ENCODE measurements around the gene GLRA2.
"Not testable (repeated sequence)": the region's sequence is repeated elsewhere in the genome, so short reads cannot be mapped to it uniquely, and the experiment has no call there.

Gene GLRA2

GRCh38 chrX:14607446-14607985 is 78.2 kb downstream of the GLRA2 start:
- Histone ChIP-seq H3K36me3 (replicated peaks in 1 of 2; ENCODE audit: control insufficient read depth in 2 of 2, insufficient read depth in 2 of 2, low read length in 2 of 2) (no peaks in the 10 kb centered on the region), H3K14ac (ENCODE audit: low read length) (no peak overlapping the region), H3K27ac (replicated peaks; ENCODE audit: low read length) (no peak overlapping the region), H2BK15ac (ENCODE audit: low read length) (no peak overlapping the region), H3K4me1 (ENCODE audit: control insufficient read depth in 2 of 2, insufficient read depth in 1 of 2, low read depth in 1 of 2, low read length in 2 of 2) (no peaks in the 10 kb centered on the region), H4K91ac (ENCODE audit: low read depth, low read length, poor library complexity) (no peak overlapping the region), H2BK5ac (ENCODE audit: low read length) (no peak overlapping the region), H4K8ac (ENCODE audit: low read depth, low read length) (no peak overlapping the region), H3K9me3 (replicated peaks in 1 of 2; ENCODE audit: control insufficient read depth in 2 of 2, insufficient read depth in 1 of 2, low read depth in 1 of 2, low read length in 2 of 2) (no peaks in the 10 kb centered on the region), H3K4me3 (ENCODE audit: low read length in 2 of 2) (no peak overlapping the region), H3K23ac (ENCODE audit: low read depth, low read length, poor library complexity) (no peak overlapping the region), H2AK5ac (ENCODE audit: low read depth, low read length) (no peak overlapping the region), H2BK12ac (ENCODE audit: low read length) (no peak overlapping the region), H3K18ac (ENCODE audit: low read length) (no peak overlapping the region), H2AFZ (ENCODE audit: low read length) (no peak overlapping the region), H3K4ac (ENCODE audit: low read length) (no peak overlapping the region), H3K27me3 (ENCODE audit: control insufficient read depth in 3 of 3, insufficient read depth in 3 of 3, low read depth in 1 of 3, low read length in 3 of 3) (no peaks in the 10 kb centered on the region), H2BK120ac (ENCODE audit: low read depth, low read length) (no peak overlapping the region), H3K79me1 (ENCODE audit: low read depth, low read length) (no peaks in the 10 kb centered on the region), H3K4me2 (ENCODE audit: insufficient read depth, low read length, poor library complexity, severe bottlenecking) (no peak overlapping the region), H3K9ac (ENCODE audit: low read depth, low read length, poor library complexity) (no peak overlapping the region)
- DNase-seq (ENCODE audit: low spot score), result no peak
- no CpG with 5 or more reads among the region's 3 CpGs for WGBS, 2 donors (ENCODE audit: extremely low coverage in 2 of 2, insufficient read length in 2 of 2, insufficient replicate concordance in 1 of 2)

GRCh38 chrX:14612450-14612849 is 83.1 kb downstream of the GLRA2 start:
- not testable (repeated sequence) for H3K14ac ChIP-seq (ENCODE audit: low read length); H3K9me3 ChIP-seq (replicated peaks in 1 of 2; ENCODE audit: control insufficient read depth in 2 of 2, insufficient read depth in 1 of 2, low read depth in 1 of 2, low read length in 2 of 2)
- no CpG with 5 or more reads among the region's 5 CpGs for WGBS, 2 donors (ENCODE audit: extremely low coverage in 2 of 2, insufficient read length in 2 of 2, insufficient replicate concordance in 1 of 2)

GRCh38 chrX:14616301-14616700 is 87.0 kb downstream of the GLRA2 start:
- H3K18ac ChIP-seq (ENCODE audit: low read length), result no peak overlapping the region

More at GRCh38 chrX:14612450-14612849, 83.1 kb downstream of the GLRA2 start:
- not testable (repeated sequence) for H3K23ac ChIP-seq (ENCODE audit: low read depth, low read length, poor library complexity); H2BK120ac ChIP-seq (ENCODE audit: low read depth, low read length); H2AK5ac ChIP-seq (ENCODE audit: low read depth, low read length); H4K91ac ChIP-seq (ENCODE audit: low read depth, low read length, poor library complexity); H3K9ac ChIP-seq (ENCODE audit: low read depth, low read length, poor library complexity); DNase-seq (ENCODE audit: low spot score); H2BK15ac ChIP-seq (ENCODE audit: low read length); H2AFZ ChIP-seq (ENCODE audit: low read length); H4K8ac ChIP-seq (ENCODE audit: low read depth, low read length); H2BK12ac ChIP-seq (ENCODE audit: low read length); H2BK5ac ChIP-seq (ENCODE audit: low read length); H3K4me2 ChIP-seq (ENCODE audit: insufficient read depth, low read length, poor library complexity, severe bottlenecking); H3K27me3 ChIP-seq (ENCODE audit: control insufficient read depth in 3 of 3, insufficient read depth in 3 of 3, low read depth in 1 of 3, low read length in 3 of 3); H3K27ac ChIP-seq (replicated peaks; ENCODE audit: low read length); H3K79me1 ChIP-seq (ENCODE audit: low read depth, low read length); H3K18ac ChIP-seq (ENCODE audit: low read length); H3K4me1 ChIP-seq (ENCODE audit: control insufficient read depth in 2 of 2, insufficient read depth in 1 of 2, low read depth in 1 of 2, low read length in 2 of 2); H3K4ac ChIP-seq (ENCODE audit: low read length); H3K4me3 ChIP-seq (ENCODE audit: low read length in 2 of 2); H3K36me3 ChIP-seq (replicated peaks in 1 of 2; ENCODE audit: control insufficient read depth in 2 of 2, insufficient read depth in 2 of 2, low read length in 2 of 2)

GRCh38 chrX:14616836-14617235 is 87.5 kb downstream of the GLRA2 start:
- Histone ChIP-seq H3K9ac (ENCODE audit: low read depth, low read length, poor library complexity) (no peak overlapping the region), H3K23ac (ENCODE audit: low read depth, low read length, poor library complexity) (no peak overlapping the region), H3K4me2 (ENCODE audit: insufficient read depth, low read length, poor library complexity, severe bottlenecking) (no peak overlapping the region), H2BK120ac (ENCODE audit: low read depth, low read length) (no peak overlapping the region), H2BK12ac (ENCODE audit: low read length) (no peak overlapping the region), H4K8ac (ENCODE audit: low read depth, low read length) (no peak overlapping the region), H4K91ac (ENCODE audit: low read depth, low read length, poor library complexity) (no peak overlapping the region), H3K9me3 (replicated peaks in 1 of 2; ENCODE audit: control insufficient read depth in 2 of 2, insufficient read depth in 1 of 2, low read depth in 1 of 2, low read length in 2 of 2) (no peaks in the 10 kb centered on the region), H2AK5ac (ENCODE audit: low read depth, low read length) (no peak overlapping the region), H3K27ac (replicated peaks; ENCODE audit: low read length) (no peak overlapping the region), H3K18ac (ENCODE audit: low read length) (no peak overlapping the region), H3K14ac (ENCODE audit: low read length) (no peak overlapping the region), H3K79me1 (ENCODE audit: low read depth, low read length) (no peaks in the 10 kb centered on the region), H2AFZ (ENCODE audit: low read length) (no peak overlapping the region), H3K4me1 (ENCODE audit: control insufficient read depth in 2 of 2, insufficient read depth in 1 of 2, low read depth in 1 of 2, low read length in 2 of 2) (no peaks in the 10 kb centered on the region), H2BK5ac (ENCODE audit: low read length) (no peak overlapping the region), H3K27me3 (ENCODE audit: control insufficient read depth in 3 of 3, insufficient read depth in 3 of 3, low read depth in 1 of 3, low read length in 3 of 3) (no peaks in the 10 kb centered on the region), H2BK15ac (ENCODE audit: low read length) (no peak overlapping the region), H3K4me3 (ENCODE audit: low read length in 2 of 2) (no peak overlapping the region), H3K4ac (ENCODE audit: low read length) (no peak overlapping the region), H3K36me3 (replicated peaks in 1 of 2; ENCODE audit: control insufficient read depth in 2 of 2, insufficient read depth in 2 of 2, low read length in 2 of 2) (no peaks in the 10 kb centered on the region)
- WGBS, 2 donors (ENCODE audit: extremely low coverage in 2 of 2, insufficient read length in 2 of 2, insufficient replicate concordance in 1 of 2), result no CpG with 5 or more reads among the region's 4 CpGs
- no peak for DNase-seq (ENCODE audit: low spot score)

More at GRCh38 chrX:14616301-14616700, 87.0 kb downstream of the GLRA2 start:
- Histone ChIP-seq H3K4me2 (ENCODE audit: insufficient read depth, low read length, poor library complexity, severe bottlenecking) (no peak overlapping the region), H3K14ac (ENCODE audit: low read length) (no peak overlapping the region), H2BK120ac (ENCODE audit: low read depth, low read length) (no peak overlapping the region), H4K8ac (ENCODE audit: low read depth, low read length) (no peak overlapping the region), H3K36me3 (replicated peaks in 1 of 2; ENCODE audit: control insufficient read depth in 2 of 2, insufficient read depth in 2 of 2, low read length in 2 of 2) (no peaks in the 10 kb centered on the region), H2AK5ac (ENCODE audit: low read depth, low read length) (no peak overlapping the region), H3K9me3 (replicated peaks in 1 of 2; ENCODE audit: control insufficient read depth in 2 of 2, insufficient read depth in 1 of 2, low read depth in 1 of 2, low read length in 2 of 2) (no peaks in the 10 kb centered on the region), H3K4me3 (ENCODE audit: low read length in 2 of 2) (no peak overlapping the region), H2BK15ac (ENCODE audit: low read length) (no peak overlapping the region), H4K91ac (ENCODE audit: low read depth, low read length, poor library complexity) (no peak overlapping the region), H3K27me3 (ENCODE audit: control insufficient read depth in 3 of 3, insufficient read depth in 3 of 3, low read depth in 1 of 3, low read length in 3 of 3) (no peaks in the 10 kb centered on the region), H2BK12ac (ENCODE audit: low read length) (no peak overlapping the region), H2BK5ac (ENCODE audit: low read length) (no peak overlapping the region), H3K23ac (ENCODE audit: low read depth, low read length, poor library complexity) (no peak overlapping the region), H3K27ac (replicated peaks; ENCODE audit: low read length) (no peak overlapping the region), H3K79me1 (ENCODE audit: low read depth, low read length) (no peaks in the 10 kb centered on the region), H3K4me1 (ENCODE audit: control insufficient read depth in 2 of 2, insufficient read depth in 1 of 2, low read depth in 1 of 2, low read length in 2 of 2) (no peaks in the 10 kb centered on the region), H2AFZ (ENCODE audit: low read length) (no peak overlapping the region), H3K4ac (ENCODE audit: low read length) (no peak overlapping the region), H3K9ac (ENCODE audit: low read depth, low read length, poor library complexity) (no peak overlapping the region)
- DNase-seq (ENCODE audit: low spot score), result no peak
- no CpG with 5 or more reads among the region's 4 CpGs for WGBS, 2 donors (ENCODE audit: extremely low coverage in 2 of 2, insufficient read length in 2 of 2, insufficient replicate concordance in 1 of 2)
